NCI-H446 treated with DMSO at 0.1 percent for 48 hours (cell line): Measurements from ENCODE around the gene PPP1CA.
"Not testable (repeated sequence)": the region's sequence is repeated elsewhere in the genome, so short reads cannot be mapped to it uniquely, and the experiment has no call there.

Experiments used
- DNase-seq: peaks from one replicate; lab custom pipeline; 2025; lab: John Stamatoyannopoulos, UW

Gene PPP1CA

GRCh38 chr11:67402192-67402839 lies 658 bp upstream of the PPP1CA start:
- not testable (repeated sequence) for DNase-seq

GRCh38 chr11:67400942-67401494 lies 640 bp downstream of the PPP1CA start:
- no peak for DNase-seq

GRCh38 chr11:67400251-67400941 lies 1.3 kb downstream of the PPP1CA start:
- no peak for DNase-seq

- DNase-seq = no peak
These were observed 2.7 kb downstream of the PPP1CA start for GRCh38 chr11:67398661-67399563.

- no peak for DNase-seq
These were observed 3.5 kb downstream of the PPP1CA start for GRCh38 chr11:67397986-67398660.

GRCh38 chr11:67397536-67397935 lies 4.1 kb downstream of the PPP1CA start:
- DNase-seq = no peak

- no peak for DNase-seq
These were observed 4.9 kb downstream of the PPP1CA start for GRCh38 chr11:67396587-67397389.

GRCh38 chr11:67396259-67396581 lies 5.4 kb downstream of the PPP1CA start:
- no peak for DNase-seq

GRCh38 chr11:67395555-67396258 lies 6.0 kb downstream of the PPP1CA start:
- DNase-seq = no peak

GRCh38 chr11:67393990-67394389 lies 7.7 kb downstream of the PPP1CA start:
- DNase-seq = no peak

GRCh38 chr11:67393437-67393836 lies 8.2 kb downstream of the PPP1CA start:
- DNase-seq = no peak

- no peak for DNase-seq
These were observed 9.4 kb downstream of the PPP1CA start for GRCh38 chr11:67392183-67392715.

- peak; percentile 85 for DNase-seq
These were observed 10.1 kb downstream of the PPP1CA start, which contains the start of gene RAD9A for GRCh38 chr11:67391304-67392182. Gene RAD9A (plus strand): TSS chr11:67391986. CDS start chr11:67392045, 59 bp downstream.

- no peak for DNase-seq
These were observed 10.7 kb downstream of the PPP1CA start for GRCh38 chr11:67390947-67391303.

- DNase-seq = no peak
These were observed 12.2 kb downstream of the PPP1CA start for GRCh38 chr11:67389477-67389876.

GRCh38 chr11:67387518-67387917 lies 14.1 kb downstream of the PPP1CA start:
- DNase-seq = no peak

GRCh38 chr11:67387069-67387468 lies 14.6 kb downstream of the PPP1CA start:
- DNase-seq = no peak

- peak; percentile 70 for DNase-seq
These were observed 16.7 kb downstream of the PPP1CA start for GRCh38 chr11:67384851-67385366.
